MM.1S (cell line): ENCODE results near the gene SLC25A17.
"Not testable (repeated sequence)": the region's sequence is repeated elsewhere in the genome, so short reads cannot be mapped to it uniquely, and the experiment has no call there.

Source experiments
- DNase-seq: peaks from one replicate; pipeline ENCODE4 v3.0.0-alpha.2; 2015
- H2AFZ ChIP-seq: fragments of 300-600 bp; sonication (generic); 2 replicates; pipeline ENCODE4 v1.6.0; 2016; ENCODE audit warnings: antibody characterized with exemption, low read length
- H3F3A ChIP-seq: fragments of 300-600 bp; sonication (generic); 2 replicates; pipeline ENCODE4 v1.6.1; 2016; ENCODE audit warnings: mild to moderate bottlenecking, antibody characterized with exemption, low read length, moderate library complexity, mixed read lengths; ENCODE audit not compliant: insufficient read depth
- H3K27ac ChIP-seq: fragments of 300-600 bp; sonication (generic); 2 replicates; pipeline ENCODE4 v1.5.1; 2016; ENCODE audit warnings: mild to moderate bottlenecking, low read length
- H3K27me3 ChIP-seq: fragments of 300-600 bp; sonication (generic); replicated peaks from 2 replicates; pipeline ENCODE4 v1.6.0; 2016; ENCODE audit warnings: low read length; ENCODE audit not compliant: insufficient read depth
- H3K36me3 ChIP-seq: fragments of 300-600 bp; sonication (generic); replicated peaks from 2 replicates; pipeline ENCODE4 v1.6.1; 2016; ENCODE audit warnings: mild to moderate bottlenecking, low read length, mixed read lengths; ENCODE audit not compliant: insufficient read depth
- H3K4me1 ChIP-seq: fragments of 300-600 bp; sonication (generic); 2 replicates; pipeline ENCODE4 v1.6.1; 2016; ENCODE audit warnings: low read length, mixed read lengths
- H3K4me2 ChIP-seq: fragments of 300-600 bp; sonication (generic); 2 replicates; pipeline ENCODE4 v1.6.0; 2016; ENCODE audit warnings: low read depth, low read length
- H3K4me3 ChIP-seq: fragments of 300-600 bp; sonication (generic); 2 replicates; pipeline ENCODE4 v1.5.1; 2016; ENCODE audit warnings: low read length, mixed read lengths
- H3K79me2 ChIP-seq: fragments of 300-600 bp; sonication (generic); 2 replicates; pipeline ENCODE4 v1.6.1; 2016; ENCODE audit warnings: mixed run types, low read length, mixed read lengths
- H3K9ac ChIP-seq: fragments of 300-600 bp; sonication (generic); 2 replicates; pipeline ENCODE4 v1.6.1; 2016; ENCODE audit warnings: low read length, mixed read lengths
- H3K9me2 ChIP-seq: fragments of 300-600 bp; sonication (generic); replicated peaks from 2 replicates; pipeline ENCODE4 v1.6.1; 2016; ENCODE audit warnings: mild to moderate bottlenecking, low read length, mixed read lengths; ENCODE audit not compliant: insufficient read depth
- H3K9me3 ChIP-seq: fragments of 300-600 bp; sonication (generic); replicated peaks from 2 replicates; pipeline ENCODE4 v1.6.1; 2016; ENCODE audit warnings: mild to moderate bottlenecking, low read length, mixed read lengths; ENCODE audit not compliant: insufficient read depth
- H4K20me1 ChIP-seq: fragments of 300-600 bp; sonication (generic); 2 replicates; pipeline ENCODE4 v1.6.1; 2016; ENCODE audit warnings: mild to moderate bottlenecking, low read length, moderate library complexity, mixed read lengths; ENCODE audit not compliant: insufficient read depth
- CTCF ChIP-seq: fragments of 300-600 bp; sonication (generic); IDR thresholded peaks from 2 replicates; pipeline ENCODE4 v1.5.1; 2016; ENCODE audit warnings: antibody characterized with exemption, low read length, mixed read lengths
- EZH2 ChIP-seq: fragments of 300-600 bp; sonication (generic); optimal IDR thresholded peaks from 2 replicates; pipeline ENCODE3; 2017; ENCODE audit warnings: low read depth, mild to moderate bottlenecking, antibody characterized with exemption, low read length, mixed read lengths
- EZH2phosphoT487 ChIP-seq: fragments of 300-600 bp; sonication (generic); IDR thresholded peaks from 2 replicates; pipeline ENCODE4 v1.6.1; 2018; ENCODE audit warnings: antibody characterized with exemption, low read length

SLC25A17 gene

GRCh38 chr22:40791241-40791640, 27.9 kb downstream of the SLC25A17 start:
- H2AFZ ChIP-seq: no peak overlapping the region
- no peaks in the 10 kb centered on the region for H3K9me3 ChIP-seq
- H3K4me3 ChIP-seq: no peak overlapping the region
- no peak for DNase-seq
- H3K27me3 ChIP-seq: no peaks in the 10 kb centered on the region
- no peaks in the 10 kb centered on the region for H3K9me2 ChIP-seq
- no peak overlapping the region for H3K27ac ChIP-seq
- H4K20me1 ChIP-seq: no peaks in the 10 kb centered on the region
- TF ChIP-seq CTCF (no peak), EZH2phosphoT487 (no peak), EZH2 (no peak)
- H3K4me1 ChIP-seq: no peaks in the 10 kb centered on the region
- H3K79me2 ChIP-seq: no peaks in the 10 kb centered on the region
- H3F3A ChIP-seq: no peaks in the 10 kb centered on the region
- H3K4me2 ChIP-seq: no peak overlapping the region
- H3K36me3 ChIP-seq: no peaks in the 10 kb centered on the region
- H3K9ac ChIP-seq: no peak overlapping the region

GRCh38 chr22:40789131-40789530, 30.0 kb downstream of the SLC25A17 start:
- TF ChIP-seq EZH2: no peak
- TF ChIP-seq CTCF: no peak
- TF ChIP-seq EZH2phosphoT487: no peak

DNA sequence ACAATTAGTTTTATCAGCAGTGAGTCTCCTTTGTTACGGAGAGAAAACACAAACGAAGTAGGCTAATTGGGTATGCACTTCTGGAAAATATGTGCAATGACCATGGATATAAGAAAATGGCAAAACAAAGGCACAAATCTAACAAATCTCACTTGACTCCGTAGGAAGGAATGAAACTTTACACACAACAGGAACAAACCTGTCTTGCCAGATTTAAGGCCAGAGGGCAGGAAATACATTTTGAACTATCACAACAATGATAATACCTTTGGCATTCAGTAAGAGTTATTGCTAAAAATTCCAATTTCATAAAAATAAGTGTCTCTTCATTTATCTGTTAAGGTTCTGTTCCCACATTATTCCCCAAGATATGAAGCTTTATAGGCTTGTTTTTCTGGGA, 36.6 kb downstream of the SLC25A17 start:
- Histone ChIP-seq H4K20me1 (no peaks in the 10 kb centered on the region), H3F3A (no peaks in the 10 kb centered on the region), H3K9ac (no peak overlapping the region), H3K4me2 (no peak overlapping the region), H3K79me2 (no peaks in the 10 kb centered on the region), H3K9me2 (no peaks in the 10 kb centered on the region), H3K27me3 (no peaks in the 10 kb centered on the region), H3K9me3 (no peaks in the 10 kb centered on the region), H3K36me3 (no peaks in the 10 kb centered on the region; the same call in 1 of the 2 replicates), H2AFZ (no peak overlapping the region), H3K27ac (no peak overlapping the region), H3K4me1 (no peaks in the 10 kb centered on the region), H3K4me3 (no peak overlapping the region)
- no peak for DNase-seq
- TF ChIP-seq CTCF (no peak), EZH2 (no peak), EZH2phosphoT487 (no peak)

More at GRCh38 chr22:40789131-40789530, 30.0 kb downstream of the SLC25A17 start:
- no peak for DNase-seq
- H3K9ac ChIP-seq: no peak overlapping the region
- H3K36me3 ChIP-seq: no peaks in the 10 kb centered on the region
- no peak overlapping the region for H3K4me2 ChIP-seq
- H4K20me1 ChIP-seq: no peaks in the 10 kb centered on the region
- H3K9me3 ChIP-seq: no peaks in the 10 kb centered on the region
- H3K4me1 ChIP-seq: no peaks in the 10 kb centered on the region
- no peaks in the 10 kb centered on the region for H3K9me2 ChIP-seq
- no peaks in the 10 kb centered on the region for H3K27me3 ChIP-seq
- H3K4me3 ChIP-seq: no peak overlapping the region
- no peaks in the 10 kb centered on the region for H3F3A ChIP-seq
- H3K27ac ChIP-seq: no peak overlapping the region
- H3K79me2 ChIP-seq: no peaks in the 10 kb centered on the region
- no peak overlapping the region for H2AFZ ChIP-seq

DNA sequence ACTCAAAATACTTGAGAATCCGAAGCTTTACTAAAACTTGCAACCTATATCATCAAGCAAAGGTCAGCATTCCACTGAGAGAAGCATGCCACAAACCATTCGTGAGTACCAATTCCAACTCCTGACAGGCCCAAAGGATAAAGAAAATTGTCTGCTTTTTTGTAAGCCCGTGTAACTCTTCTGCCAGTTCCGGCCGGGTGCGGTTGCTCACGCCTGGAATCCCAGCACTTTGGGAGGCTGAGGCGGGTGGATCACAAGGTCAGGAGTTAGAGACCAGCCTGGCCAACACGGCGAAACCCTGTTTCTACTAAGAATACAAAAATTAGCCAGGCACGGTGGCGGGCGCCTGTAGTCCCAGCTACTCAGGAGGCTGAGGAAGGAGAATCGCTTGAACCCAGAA, 37.4 kb downstream of the SLC25A17 start:
- DNase-seq: not testable (repeated sequence)

More for the DNA sequence above, 37.4 kb downstream of the SLC25A17 start:
- not testable (repeated sequence) for H3K36me3 ChIP-seq, H3K4me2 ChIP-seq, H3F3A ChIP-seq, H3K9me3 ChIP-seq, H3K9me2 ChIP-seq, H3K27ac ChIP-seq, H3K79me2 ChIP-seq, H3K4me3 ChIP-seq, H3K9ac ChIP-seq, H3K27me3 ChIP-seq, H2AFZ ChIP-seq, H4K20me1 ChIP-seq, H3K4me1 ChIP-seq
